GM21619 (cell line): ENCODE data around the gene EPB41L4B.

Source experiments
- ATAC-seq: cut with Tn5 transposase; IDR thresholded peaks from one replicate; pipeline ENCODE4 v1.9.1; 2021; ENCODE audit not compliant: unreplicated experiment

Gene EPB41L4B

GRCh38 chr9:109270971-109271925, 49.6 kb downstream of the EPB41L4B start:
- ATAC-seq: no peak

GRCh38 chr9:109270441-109270840, 50.4 kb downstream of the EPB41L4B start:
- ATAC-seq: no peak

- no peak for ATAC-seq
Observed at GRCh38 chr9:109269839-109270238, 51.0 kb downstream of the EPB41L4B start.

- ATAC-seq: no peak
Observed at GRCh38 chr9:109269081-109269480, 51.8 kb downstream of the EPB41L4B start.

- ATAC-seq: no peak
Observed at GRCh38 chr9:109267555-109267954, 53.3 kb downstream of the EPB41L4B start.

- no peak for ATAC-seq
Observed at GRCh38 chr9:109264877-109265587, 55.8 kb downstream of the EPB41L4B start.

GRCh38 chr9:109263358-109263757, 57.5 kb downstream of the EPB41L4B start:
- no peak for ATAC-seq

GRCh38 chr9:109258481-109259302, 62.2 kb downstream of the EPB41L4B start:
- ATAC-seq: no peak

- no peak for ATAC-seq
Observed at GRCh38 chr9:109256336-109256735, 64.5 kb downstream of the EPB41L4B start.

- no peak for ATAC-seq
Observed at GRCh38 chr9:109255394-109255793, 65.5 kb downstream of the EPB41L4B start.

GRCh38 chr9:109254317-109254716, 66.5 kb downstream of the EPB41L4B start:
- ATAC-seq: no peak

GRCh38 chr9:109253637-109254284, 67.1 kb downstream of the EPB41L4B start:
- no peak for ATAC-seq

GRCh38 chr9:109253241-109253636, 67.6 kb downstream of the EPB41L4B start:
- ATAC-seq: no peak

GRCh38 chr9:109252291-109252690, 68.6 kb downstream of the EPB41L4B start:
- no peak for ATAC-seq

GRCh38 chr9:109251776-109252106, 69.1 kb downstream of the EPB41L4B start:
- no peak for ATAC-seq

GRCh38 chr9:109251080-109251775, 69.6 kb downstream of the EPB41L4B start:
- no peak for ATAC-seq

GRCh38 chr9:109250771-109251079, 70.1 kb downstream of the EPB41L4B start:
- no peak for ATAC-seq

GRCh38 chr9:109250311-109250741, 70.5 kb downstream of the EPB41L4B start:
- no peak for ATAC-seq

GRCh38 chr9:109249615-109250014, 71.2 kb downstream of the EPB41L4B start:
- no peak for ATAC-seq

GRCh38 chr9:109248133-109248581, 72.7 kb downstream of the EPB41L4B start:
- no peak for ATAC-seq
